ENCODE measurements around the gene PLXNA2. TPM values are rescaled to one million over a fixed set of nuclear protein-coding genes. Genes with fewer than 3 reads are reported as not detected.

The PLXNA2 gene
- total and polyA plus RNA-seq, 2 of the 13 experiments (the other 11 are each of a cell fraction or from before 2014, with no cell fraction given) = 1.1 to 2.1 TPM

GRCh38 chr1:208223136-208223535, 21.0 kb downstream of the PLXNA2 start:
- Histone ChIP-seq H3K9me3 (ENCODE audit: low read length) (no peaks in the 10 kb centered on the region), H3K27ac (ENCODE audit: extremely low read length, insufficient read depth, low read length) (no peak overlapping the region), H3K4me3 (replicated peaks in 1 of 3; ENCODE audit: insufficient read depth in 1 of 3, low read depth in 2 of 3, low read length in 3 of 3) (no peak overlapping the region), H3K4me1 (ENCODE audit: insufficient read depth, low read length) (no peaks in the 10 kb centered on the region), H3K4me2 (ENCODE audit: low read depth, low read length) (no peak overlapping the region), H3K36me3 (replicated peaks in 1 of 2; ENCODE audit: control insufficient read depth in 1 of 2, insufficient read depth in 2 of 2, low read length in 2 of 2) (no peaks in the 10 kb centered on the region), H3K79me2 (ENCODE audit: insufficient read depth, low read length) (no peaks in the 10 kb centered on the region), H4K20me1 (ENCODE audit: insufficient read depth, low read length) (no peaks in the 10 kb centered on the region), H3K27me3 (ENCODE audit: control insufficient read depth in 1 of 2, insufficient read depth in 2 of 2, low read length in 2 of 2) (no peaks in the 10 kb centered on the region), H3K9ac (ENCODE audit: insufficient read depth, low read depth, low read length) (no peak overlapping the region), H2AFZ (ENCODE audit: low read length) (no peak overlapping the region)
- in situ Hi-C loops (cut with HindIII; ENCODE audit: extremely low pct_ligation_motif_present, low pct_unique_long_range_greater_than_20kb) (no loop called here), intact Hi-C loops (cut with micrococcal nuclease; ENCODE audit: unreplicated experiment) (no loop called here)
- DNase-seq (ENCODE audit: low spot score) (no peak), FAIRE-seq (no peak), ATAC-seq (no peak)
- CTCF ChIA-PET (ENCODE audit: low intra/inter-chr PET ratio, low total read pairs) = no interaction called here
- POLR2A ChIA-PET = interaction anchor here (1.3 kb wide), 1 partner anchor 16 kb away, joined by 3 read pairs; no protein-coding TSS in a partner anchor
- 83% methylated on average over 8 of the region's 8 CpGs for WGBS (ENCODE audit: low lambda C conversion rate)
- BruUV-seq (replicated peaks) = no TSS peak
- TF ChIP-seq KIAA2018 (CRISPR knock-in tag; IDR thresholded peaks at IDR 0.05; ENCODE audit: borderline replicate concordance) = no peak
- no peak for TF ChIP-seq JUNB (CRISPR knock-in tag; IDR thresholded peaks at IDR 0.05; ENCODE audit: borderline replicate concordance)
- no peak for TF ChIP-seq ISL2 (CRISPR knock-in tag; IDR thresholded peaks at IDR 0.05)
- TF ChIP-seq HOXD1 (CRISPR knock-in tag; IDR thresholded peaks at IDR 0.05) = no peak
- TF ChIP-seq EP300 (IDR thresholded peaks at IDR 0.05; ENCODE audit: low read depth in 2 of 2, low read length in 2 of 2) = no peak
- TF ChIP-seq EP300 (CRISPR knock-in tag; IDR thresholded peaks at IDR 0.05; ENCODE audit: borderline replicate concordance) = no peak
- TF ChIP-seq ZBTB26 (CRISPR knock-in tag; IDR thresholded peaks at IDR 0.05; ENCODE audit: borderline replicate concordance) = no peak
- TF ChIP-seq ZNF580 (CRISPR knock-in tag; IDR thresholded peaks at IDR 0.05; ENCODE audit: borderline replicate concordance, low read depth) = no peak

Data from HepG2 (cell line).